H1 (cell line): ENCODE data around the gene SLC13A4. TPM values are rescaled to one million over a fixed set of nuclear protein-coding genes. Genes with fewer than 3 reads are reported as not detected.

Experiments
- CTCF ChIA-PET: fragments of 300-600 bp; sonication (Branson Sonifier 250); formaldehyde crosslinking; loops from one replicate; lab custom pipeline; 2021; ENCODE audit not compliant: partially characterized antibody; lab: Charles Lee
- POLR2A ChIA-PET: fragments of 300-600 bp; sonication (Branson Sonifier 250); formaldehyde crosslinking; loops from one replicate; lab custom pipeline; 2021; ENCODE audit warnings: inconsistent platforms; ENCODE audit not compliant: partially characterized antibody; lab: Charles Lee
- DNase-seq, 2 experiments: peaks; one replicate each; pipeline versions ENCODE4 v3.0.0 to v3.0.0-alpha.2; 2010 to 2022; ENCODE audit warnings: low spot score in 2 of 2, low read depth in 1 of 2, mixed read lengths in 1 of 2
- FAIRE-seq: peaks from 2 replicates; lab custom pipeline; 2011; peaks lifted over from hg19 to GRCh38; lab: Jason Lieb, UNC
- H2AFZ ChIP-seq: 2 replicates; pipeline ENCODE4 v1.8.1; 2012; ENCODE audit warnings: low read length, inconsistent platforms
- H2AK5ac ChIP-seq: 2 replicates; pipeline ENCODE4 v1.6.1; 2013; ENCODE audit warnings: low read depth, low read length
- H2BK120ac ChIP-seq: replicated peaks from 2 replicates; pipeline ENCODE3; 2013; ENCODE audit warnings: low read depth, low read length, inconsistent platforms
- H2BK12ac ChIP-seq: 2 replicates; pipeline ENCODE4 v1.6.1; 2013; ENCODE audit warnings: low read depth, low read length
- H2BK15ac ChIP-seq: 2 replicates; pipeline ENCODE4 v1.6.1; 2013; ENCODE audit warnings: low read length
- H2BK20ac ChIP-seq: 2 replicates; pipeline ENCODE4 v1.6.1; 2013; ENCODE audit warnings: low read length
- H2BK5ac ChIP-seq: 2 replicates; pipeline ENCODE4 v1.6.1; 2013; ENCODE audit warnings: low read depth, low read length
- H3K14ac ChIP-seq: 2 replicates; pipeline ENCODE4 v1.6.1; 2013; ENCODE audit warnings: inconsistent platforms; ENCODE audit not compliant: insufficient read length
- H3K18ac ChIP-seq: 2 replicates; pipeline ENCODE4 v1.6.1; 2013; ENCODE audit warnings: low read length; ENCODE audit errors: extremely low read depth
- H3K23ac ChIP-seq: 2 replicates; pipeline ENCODE4 v1.6.1; 2013; ENCODE audit warnings: inconsistent platforms; ENCODE audit not compliant: insufficient read length
- H3K23me2 ChIP-seq: 2 replicates; pipeline ENCODE4 v1.6.1; 2013; ENCODE audit warnings: low read depth, low read length
- H3K27ac ChIP-seq: 2 replicates; pipeline ENCODE4 v1.6.1; 2011; ENCODE audit warnings: low read depth, low read length, inconsistent platforms
- H3K27me3 ChIP-seq, 4 experiments: replicated peaks in 1 of 4; 1 replicate in 1 of 4; 2 replicates in 3 of 4; pipeline versions ENCODE4 v1.6.1 to v1.8.1; 2011 to 2013; ENCODE audit warnings: low read length in 3 of 4, mild to moderate bottlenecking in 3 of 4, inconsistent platforms in 2 of 4, mixed read lengths in 2 of 4, moderate library complexity in 1 of 4; ENCODE audit not compliant: control insufficient read depth in 3 of 4, insufficient read depth in 3 of 4; ENCODE audit errors: extremely low read depth in 1 of 4
- H3K36me3 ChIP-seq, 4 experiments: 2 replicates each; pipeline versions ENCODE4 v1.6.1 to v1.8.1; 2011 to 2013; ENCODE audit warnings: mild to moderate bottlenecking in 4 of 4, low read length in 3 of 4, moderate library complexity in 2 of 4, control low read depth in 1 of 4, inconsistent platforms in 1 of 4; ENCODE audit not compliant: insufficient read depth in 4 of 4, control insufficient read depth in 2 of 4
- H3K4ac ChIP-seq: replicated peaks from 2 replicates; pipeline ENCODE3; 2013; ENCODE audit warnings: low read length, low read depth, mixed read lengths, inconsistent platforms; ENCODE audit not compliant: insufficient read length
- H3K4me1 ChIP-seq, 4 experiments: replicated peaks in 1 of 4; 1 replicate in 1 of 4; 2 replicates in 3 of 4; pipeline versions ENCODE4 v1.6.1 to v1.8.1; 2011 to 2013; ENCODE audit warnings: low read length in 3 of 4, inconsistent platforms in 2 of 4, mixed read lengths in 1 of 4; ENCODE audit not compliant: insufficient read depth in 4 of 4, control insufficient read depth in 3 of 4
- H3K4me2 ChIP-seq, 2 experiments: 2 replicates each; pipeline versions ENCODE4 v1.6.1 to v1.8.1; 2011 to 2013; ENCODE audit warnings: low read depth in 2 of 2, low read length in 2 of 2, control low read depth in 1 of 2, inconsistent platforms in 1 of 2, mild to moderate bottlenecking in 1 of 2; ENCODE audit not compliant: insufficient read depth in 1 of 2
- H3K4me3 ChIP-seq, 4 experiments: fragments of 200-600, 300-600 bp in 1 of 4; sonication (generic), shearing (Covaris generic), sonication (Bioruptor Twin) in 1 of 4; 2 replicates each; pipeline versions ENCODE4 v1.5.1 to v1.8.1; 2011 to 2016; ENCODE audit warnings: low read length in 4 of 4, low read depth in 3 of 4, control low read depth in 2 of 4, inconsistent platforms in 2 of 4, mild to moderate bottlenecking in 2 of 4, mixed read lengths in 1 of 4, moderate library complexity in 1 of 4; ENCODE audit not compliant: insufficient read depth in 2 of 4; ENCODE audit errors: extremely low read depth in 1 of 4
- H3K56ac ChIP-seq: replicated peaks from 2 replicates; pipeline ENCODE3; 2013; ENCODE audit warnings: low read depth, mild to moderate bottlenecking, mixed read lengths, low read length, inconsistent platforms; ENCODE audit not compliant: insufficient read length
- H3K79me1 ChIP-seq: 2 replicates; pipeline ENCODE4 v1.6.1; 2013; ENCODE audit warnings: low read depth, low read length, control low read depth
- H3K79me2 ChIP-seq, 2 experiments: 2 replicates each; pipeline versions ENCODE4 v1.6.1 to v1.8.1; 2012 to 2013; ENCODE audit warnings: low read length in 2 of 2, mild to moderate bottlenecking in 2 of 2, inconsistent platforms in 1 of 2; ENCODE audit not compliant: insufficient read depth in 2 of 2, control insufficient read depth in 1 of 2
- H3K9ac ChIP-seq, 4 experiments: replicated peaks in 1 of 4; 1 replicate in 1 of 4; 2 replicates in 3 of 4; pipeline versions ENCODE4 v1.6.1 to v1.8.1; 2011 to 2013; ENCODE audit warnings: low read depth in 3 of 4, low read length in 3 of 4, control low read depth in 2 of 4, mild to moderate bottlenecking in 2 of 4, moderate library complexity in 2 of 4, inconsistent platforms in 1 of 4; ENCODE audit errors: extremely low read depth in 1 of 4
- H3K9me3 ChIP-seq, 2 experiments: 2 replicates each; pipeline versions ENCODE4 v1.6.1 to v1.8.1; 2012 to 2013; ENCODE audit warnings: mild to moderate bottlenecking in 2 of 2, moderate library complexity in 2 of 2, control low read depth in 1 of 2, inconsistent platforms in 1 of 2, low read depth in 1 of 2, low read length in 1 of 2, mixed read lengths in 1 of 2; ENCODE audit not compliant: insufficient read depth in 2 of 2
- H4K20me1 ChIP-seq, 2 experiments: replicated peaks in 1 of 2; 2 replicates each; pipeline versions ENCODE3 to v1.8.1; 2011 to 2013; ENCODE audit warnings: inconsistent platforms in 2 of 2, low read length in 2 of 2, mild to moderate bottlenecking in 1 of 2; ENCODE audit not compliant: insufficient read depth in 2 of 2, control insufficient read depth in 1 of 2
- H4K5ac ChIP-seq: 2 replicates; pipeline ENCODE4 v1.6.1; 2013; ENCODE audit warnings: low read length, low read depth, mixed read lengths, inconsistent platforms; ENCODE audit not compliant: insufficient read length
- H4K8ac ChIP-seq: 2 replicates; pipeline ENCODE4 v1.8.0; 2013; ENCODE audit warnings: mild to moderate bottlenecking, moderate library complexity, low read length, inconsistent platforms; ENCODE audit not compliant: insufficient read depth; ENCODE audit errors: extremely low read depth
- H4K91ac ChIP-seq: replicated peaks from 2 replicates; pipeline ENCODE3; 2013; ENCODE audit warnings: low read length, mixed read lengths, inconsistent platforms; ENCODE audit not compliant: insufficient read length
- USF2 ChIP-seq: IDR thresholded peaks from 2 replicates; pipeline ENCODE4 v1.6.1; 2011; ENCODE audit warnings: low read length, improper control_type of control experiment
- WGBS, 2 experiments: shearing (Covaris generic) in 1 of 2; methylation state at CpG; one replicate each; pipeline versions ENCODE4 v1.1.6 to v1.1.7; 2013 to 2015; ENCODE audit warnings: low lambda C conversion rate in 2 of 2, mixed read lengths in 2 of 2, inconsistent platforms in 1 of 2, low coverage in 1 of 2, missing lambda C conversion rate in 1 of 2; ENCODE audit not compliant: insufficient replicate concordance in 2 of 2, insufficient coverage in 1 of 2, insufficient read length in 1 of 2; ENCODE audit errors: extremely low coverage in 1 of 2, missing lambda C conversion rate in 1 of 2; 5-methylcytosine and 5-hydroxymethylcytosine counted together
- polyA plus RNA-seq, 7 experiments: library from polyadenylated mRNA; depleted of rRNA in 3 of 7; stranded (reverse) in 5 of 7; unstranded in 2 of 7; fragments of >200 nt in 5 of 7; fragments of 200-250 nt in 2 of 7; gene quantifications; 1 replicate in 5 of 7; 2 replicates in 1 of 7; 4 replicates in 1 of 7; pipeline versions ENCODE4 v1.2.1 to v1.2.3, GENCODE V29; 2011 to 2013; ENCODE audit warnings: missing spikeins in 2 of 7, mixed read lengths in 2 of 7
- total RNA-seq: library from RNA; stranded (reverse); fragmentation: NEBNext Ultra II Directional; extraction: Animal tissue kit (Norgen Biotek cat#: 25700); gene quantifications from 2 replicates; pipeline ENCODE4 v1.2.1, GENCODE V29; 2021

The SLC13A4 gene
- total and polyA plus RNA-seq, 2 of the 8 experiments (the other 6 are each of a cell fraction or from before 2014, with no cell fraction given) = 3.9 to 7.5 TPM

- no peak for DNase-seq
- Histone ChIP-seq H2BK15ac (no peak overlapping the region), H3K4me3 (no peak overlapping the region), H3K36me3 (no peaks in the 10 kb centered on the region), H3K23ac (no peak overlapping the region), H2AK5ac (no peak overlapping the region), H3K27ac (no peak overlapping the region), H3K56ac (no peak overlapping the region), H3K4me2 (no peak overlapping the region), H3K79me2 (peaks cover 0 to 19% of the 10 kb centered on the region in 2 experiments; a peak in 3 of 4 replicates), H3K23me2 (peaks cover 2% of the 10 kb centered on the region; the same call in 1 of the 2 replicates), H3K79me1 (no peaks in the 10 kb centered on the region), H3K9ac (no peak overlapping the region), H3K14ac (no peak overlapping the region), H4K5ac (no peak overlapping the region), H2BK120ac (no peak overlapping the region), H2BK12ac (no peak overlapping the region), H2BK20ac (no peak overlapping the region), H3K18ac (no peak overlapping the region), H4K91ac (no peak overlapping the region), H2BK5ac (no peak overlapping the region), H2AFZ (peak overlapping the region; percentile 13; the same call in 1 of the 2 replicates), H4K20me1 (no peaks in the 10 kb centered on the region), H3K9me3 (no peaks in the 10 kb centered on the region), H3K4ac (no peak overlapping the region), H3K27me3 (no peaks in the 10 kb centered on the region), H4K8ac (no peak overlapping the region), H3K4me1 (no peaks in the 10 kb centered on the region; a peak in 2 of 7 replicates)
- POLR2A ChIA-PET = interaction anchor here (1.3 to 1.5 kb wide), 2 partner anchors 97 to 101 kb away, joined by 3 read pairs; no protein-coding TSS in a partner anchor
- no peak for FAIRE-seq
- WGBS, 2 experiments = 82% methylated on average over 9 of the region's 9 CpGs; no CpG with 5 or more reads in 1 of the 2 experiments
- CTCF ChIA-PET = interaction anchor here (0.6 to 5.8 kb wide), 6 partner anchors 13 to 1680 kb away, joined by 3 to 55 read pairs (median 16); no protein-coding TSS in a partner anchor
- TF ChIP-seq USF2 = no peak
These were observed 68.7 kb downstream of the SLC13A4 start for GRCh38 chr7:135659159-135659846.
